Suppressor macrophage treated with lipopolysaccharide for 1 hour (primary cell): ENCODE results near the gene SSR2.
"Not testable (repeated sequence)": the region's sequence is repeated elsewhere in the genome, so short reads cannot be mapped to it uniquely, and the experiment has no call there.

ENCODE experiments used
- DNase-seq, 3 donors: peaks; one replicate each; pipeline ENCODE4 v3.0.0-alpha.2; 2020 to 2022

Gene SSR2

DNA sequence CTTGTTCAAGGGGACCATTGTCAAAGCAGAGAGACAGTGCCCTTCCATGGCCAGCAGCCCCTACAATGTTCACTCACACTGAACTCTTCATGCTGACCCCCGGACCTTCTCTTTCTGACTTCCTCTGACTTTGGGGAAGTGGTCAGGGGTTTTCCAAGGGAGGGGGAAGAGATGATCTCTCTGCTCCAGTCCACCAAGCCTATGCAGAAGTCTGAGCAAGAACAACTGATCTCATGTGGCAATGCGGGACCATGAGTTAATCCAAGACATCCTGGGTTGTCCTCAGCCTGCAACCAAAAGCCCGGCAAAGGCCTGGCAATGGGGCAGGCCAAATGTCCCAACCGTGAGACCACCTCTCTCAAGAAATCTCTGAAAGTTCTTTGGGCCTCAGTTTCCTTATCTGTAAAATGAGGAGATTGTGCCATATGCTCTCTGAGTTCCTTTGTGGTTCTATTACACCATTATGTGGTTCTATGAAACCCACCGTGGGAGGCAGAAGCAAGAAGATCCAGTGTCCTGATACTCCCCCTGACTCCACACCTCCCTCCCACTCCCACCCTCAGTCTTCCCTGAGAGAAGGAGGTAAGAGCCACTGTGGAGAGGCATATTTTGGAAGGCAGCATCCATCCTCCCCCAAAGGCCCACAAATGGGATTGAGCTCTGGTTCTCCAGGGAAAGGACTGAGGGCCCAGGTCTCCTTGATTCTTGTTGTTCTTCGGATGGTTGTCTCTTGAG is 30.6 kb downstream of the SSR2 start:
- peak; percentile 93 to 97 (median 97) for DNase-seq

DNA sequence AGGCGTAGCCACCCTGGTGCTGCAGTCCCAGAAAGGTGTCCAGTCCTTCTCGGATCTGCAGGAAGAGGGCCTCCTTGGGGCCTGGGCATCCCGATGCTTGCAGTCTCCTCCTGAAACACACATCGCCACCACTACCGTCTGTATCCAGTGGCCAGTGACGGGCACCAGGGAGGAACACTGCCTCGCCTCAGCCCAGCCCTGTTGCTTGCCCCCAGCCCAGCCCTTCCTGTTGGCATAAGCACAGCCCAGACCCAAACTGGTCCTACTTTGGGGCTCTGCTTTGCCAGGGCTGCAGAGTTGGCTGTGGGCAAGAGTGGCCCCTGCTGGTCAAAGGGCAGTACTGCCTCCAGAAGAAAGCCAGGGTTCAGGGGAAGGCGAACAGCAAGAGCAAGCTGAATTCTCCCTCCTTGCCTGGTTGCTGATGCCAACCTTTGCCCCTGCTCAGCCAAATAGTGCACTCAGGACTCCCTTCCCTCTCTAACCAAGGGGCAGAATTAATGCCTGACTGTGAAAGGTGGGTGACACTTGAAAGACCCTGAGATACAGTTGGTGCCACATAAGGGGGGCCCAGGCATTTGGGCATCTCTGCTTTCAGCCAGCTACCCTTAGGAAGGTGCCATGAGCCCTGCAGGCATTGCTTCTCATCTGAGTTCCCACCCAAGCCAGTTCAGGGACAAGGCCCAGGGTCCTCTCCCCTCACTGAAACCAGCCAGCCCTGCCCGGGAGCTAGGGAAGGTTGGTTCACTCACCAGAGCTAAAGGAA is 31.3 kb downstream of the SSR2 start:
- DNase-seq, result peak; percentile 81 to 88 (median 85)

DNA sequence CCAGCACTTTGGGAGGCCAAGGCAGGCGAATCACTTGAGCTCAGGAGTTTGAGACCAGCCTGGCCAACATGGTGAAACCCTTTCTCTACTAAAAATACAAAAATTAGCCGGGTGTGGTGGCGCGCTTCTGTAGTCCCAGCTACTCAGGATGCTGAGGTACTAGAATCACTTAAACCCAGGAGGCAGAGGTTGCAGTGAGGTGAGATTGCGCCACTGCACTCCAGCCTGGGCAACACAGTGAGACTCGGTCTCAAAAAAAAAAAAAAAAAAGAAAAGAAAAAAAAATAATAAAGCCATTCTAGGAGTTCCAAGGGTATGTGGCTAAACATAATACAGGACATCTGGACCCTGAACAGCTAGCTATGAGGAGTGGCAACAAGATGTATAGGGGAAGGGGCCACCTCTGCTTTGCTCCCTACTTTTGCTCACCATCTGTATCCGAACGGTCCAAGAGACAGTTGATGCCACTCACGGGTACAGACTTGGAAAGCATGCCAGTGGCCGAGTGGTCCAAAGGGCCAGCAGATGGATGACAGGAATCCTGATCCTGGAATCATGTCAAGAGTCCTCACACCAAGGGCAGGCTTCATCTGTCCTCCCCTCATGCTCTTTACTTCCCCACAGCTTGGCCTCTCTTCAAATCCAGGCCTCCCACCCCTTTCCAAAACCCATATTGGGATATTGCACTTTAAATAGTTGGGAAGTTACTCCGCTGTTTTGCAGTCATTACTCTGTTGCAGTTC is 35.7 kb downstream of the SSR2 start:
- DNase-seq, result not testable (repeated sequence)

DNA sequence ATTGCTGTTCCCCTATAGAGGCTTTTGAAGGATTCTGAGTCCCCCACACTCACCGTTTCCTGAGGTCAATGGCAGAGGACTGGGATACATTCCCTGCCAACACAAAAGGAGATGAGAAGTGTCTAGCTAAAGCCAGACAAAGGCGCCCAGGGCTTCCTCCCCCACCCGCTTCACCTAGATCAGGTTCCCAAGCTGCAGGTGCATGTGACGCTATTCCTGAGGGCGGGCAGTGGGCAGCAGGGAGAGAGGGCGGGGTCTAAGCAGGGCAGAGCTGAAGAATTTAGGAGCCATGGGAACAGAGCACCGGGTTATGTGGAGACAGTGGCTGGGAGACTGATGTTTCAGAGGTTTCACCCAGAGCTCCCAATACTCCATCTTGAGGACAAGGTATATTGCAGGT is 36.4 kb downstream of the SSR2 start:
- DNase-seq, result no peak

DNA sequence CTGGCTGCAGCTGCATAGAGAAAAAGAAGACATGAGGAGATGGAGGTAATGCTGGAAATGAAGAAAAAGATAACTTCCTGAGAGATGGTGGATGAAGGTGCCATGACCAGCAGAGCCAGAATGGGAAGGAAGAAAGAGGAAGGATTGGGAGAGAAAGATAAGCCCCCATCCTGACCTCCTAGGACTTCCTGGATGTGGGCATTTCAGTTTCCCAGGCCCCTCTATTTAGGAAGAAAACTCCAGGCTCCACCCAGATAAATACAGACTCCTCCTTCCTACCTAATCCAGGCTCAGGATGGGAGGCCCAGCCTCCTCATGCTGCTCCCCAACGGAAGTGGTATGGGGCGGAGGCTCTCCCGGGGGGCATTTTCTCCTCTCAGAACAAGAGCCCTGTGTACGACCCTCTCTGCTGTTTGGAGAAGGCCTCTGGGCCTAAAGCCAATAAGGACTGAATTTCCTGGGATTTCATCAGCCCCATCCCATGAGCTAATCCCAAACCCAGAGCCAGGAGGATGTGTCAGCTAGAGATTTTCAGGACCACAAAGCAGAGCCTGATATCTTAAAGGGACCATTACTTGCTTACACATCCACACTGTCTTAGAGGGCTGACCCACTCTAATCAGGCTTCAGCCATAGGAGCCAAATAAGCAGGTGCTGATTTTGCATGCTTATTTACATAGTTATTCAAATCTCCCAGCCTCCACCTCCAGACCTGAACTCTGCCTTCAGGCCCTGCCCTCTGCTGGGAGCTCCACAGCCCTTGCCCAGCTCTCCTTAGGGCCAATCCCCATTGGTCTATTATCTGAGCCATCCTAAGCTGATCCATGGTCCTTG is 37.3 kb downstream of the SSR2 start:
- no peak for DNase-seq

DNA sequence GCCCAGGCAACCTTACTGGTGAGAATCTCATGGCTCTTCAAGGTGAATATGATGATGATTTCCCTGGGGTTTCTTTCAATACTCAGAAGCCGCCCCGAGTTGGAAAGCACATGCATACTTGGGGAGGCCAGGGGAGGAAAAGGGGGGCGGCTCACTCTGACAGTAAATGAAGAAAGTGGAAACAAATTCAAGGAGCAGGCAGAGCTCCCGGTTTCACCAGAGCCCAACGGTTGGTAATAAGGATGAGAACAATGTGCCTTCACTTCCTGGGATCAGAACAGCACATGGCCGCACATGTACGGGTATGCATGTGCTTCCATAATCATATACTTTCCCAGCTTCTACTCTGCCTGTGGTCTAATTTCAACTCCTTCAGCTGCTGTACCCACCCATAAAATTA is 38.6 kb downstream of the SSR2 start:
- DNase-seq, result no peak

DNA sequence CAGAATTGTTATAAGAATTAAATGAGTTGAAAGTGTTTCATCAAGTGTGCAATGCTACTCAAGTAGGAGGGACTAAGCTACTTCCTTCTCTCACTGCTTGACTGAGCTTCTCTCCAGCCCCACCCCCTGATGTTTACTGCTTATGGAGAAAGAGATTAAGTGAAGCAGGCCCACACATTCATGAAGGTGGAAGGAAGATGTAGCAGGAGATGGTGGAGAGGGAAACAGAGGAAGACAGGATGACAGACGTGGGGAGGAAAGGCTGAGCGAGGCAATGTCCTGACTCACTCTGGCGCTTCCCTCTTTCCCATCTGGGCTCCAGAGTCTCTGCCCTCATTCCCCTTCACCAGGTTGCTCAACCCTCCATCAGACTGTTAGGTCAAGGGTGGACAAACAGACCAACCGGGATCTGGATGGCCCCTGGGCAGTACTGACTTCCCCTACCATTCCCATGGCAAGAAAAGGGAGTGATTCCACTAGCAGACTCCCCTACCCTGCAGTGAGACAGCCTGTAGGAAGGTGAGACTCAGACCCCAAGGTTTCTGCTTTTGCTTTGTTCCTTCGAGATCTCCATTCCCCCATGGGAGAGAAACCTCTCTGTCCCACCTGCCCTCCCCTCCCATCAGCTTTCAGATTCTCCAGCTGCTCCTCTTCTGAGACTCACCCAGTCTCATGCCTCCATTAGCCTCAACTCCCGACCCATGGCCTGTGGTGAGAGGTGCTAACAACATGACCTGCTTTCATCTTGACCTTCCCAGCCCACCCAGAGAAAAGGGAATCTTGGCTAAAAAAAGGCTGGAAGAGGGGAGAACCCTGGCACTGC is 39.3 kb downstream of the SSR2 start:
- peak; percentile 75 to 79 (median 75) for DNase-seq

DNA sequence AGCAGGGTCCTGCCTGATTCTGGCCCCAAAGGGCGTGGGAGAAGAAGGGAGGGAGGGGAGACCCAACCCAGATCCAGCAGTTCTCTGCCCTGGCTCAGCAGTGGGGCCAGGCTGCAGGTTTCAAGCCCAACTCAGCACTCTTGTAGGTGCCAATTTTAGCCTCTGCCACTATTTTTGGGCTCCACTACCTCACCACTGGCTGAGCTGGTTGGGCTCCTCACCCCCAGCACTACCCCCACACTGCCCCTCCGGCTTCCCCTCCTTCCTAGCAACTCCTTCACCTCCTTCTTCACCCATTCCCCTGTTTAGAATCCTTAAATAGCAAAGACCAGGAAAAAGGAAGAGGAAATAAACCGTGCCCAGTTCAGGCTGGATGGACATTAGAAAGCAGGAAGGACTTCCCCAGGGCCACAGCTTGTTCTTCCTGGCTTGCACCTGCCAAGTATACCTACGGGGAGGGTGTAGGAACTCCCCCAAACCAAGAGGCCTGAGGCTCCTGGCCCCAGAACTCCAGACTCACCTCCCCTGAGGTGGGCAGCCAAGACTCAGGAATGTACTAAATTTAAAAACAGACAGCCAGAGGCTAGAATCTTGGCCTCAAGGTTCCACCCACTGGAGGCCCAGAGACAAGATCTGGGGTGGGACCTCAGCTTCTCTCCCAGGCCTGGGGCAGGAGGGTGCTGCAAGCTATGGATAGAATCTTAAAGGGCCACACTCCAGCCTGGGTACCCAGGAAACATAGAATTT is 41.0 kb downstream of the SSR2 start:
- DNase-seq, result peak in 1 of 3 donors; percentile 36

DNA sequence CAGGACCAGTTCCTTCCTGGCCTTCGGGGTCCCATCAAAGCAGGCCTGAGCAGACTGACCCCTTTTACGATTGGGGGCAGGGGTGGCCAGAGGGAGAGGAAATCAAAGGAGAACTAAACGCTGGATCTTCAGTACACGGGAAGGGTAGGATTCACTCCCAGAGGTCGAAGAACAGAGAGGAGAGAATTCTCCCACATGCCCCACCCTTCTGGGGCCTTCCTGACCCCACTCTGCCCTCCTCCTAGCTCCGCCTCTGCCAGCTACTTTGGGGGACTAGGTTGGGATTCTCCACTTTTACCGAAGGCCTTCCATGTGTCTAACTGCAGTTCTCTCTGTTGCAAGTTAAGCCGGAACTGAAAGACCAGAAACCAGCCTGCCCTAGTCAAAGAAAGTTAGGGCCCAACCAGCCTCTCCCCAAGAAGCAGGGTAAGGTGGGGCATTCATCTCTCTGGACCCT is 41.8 kb downstream of the SSR2 start:
- DNase-seq, result peak; percentile 92 to 95 (median 92)

DNA sequence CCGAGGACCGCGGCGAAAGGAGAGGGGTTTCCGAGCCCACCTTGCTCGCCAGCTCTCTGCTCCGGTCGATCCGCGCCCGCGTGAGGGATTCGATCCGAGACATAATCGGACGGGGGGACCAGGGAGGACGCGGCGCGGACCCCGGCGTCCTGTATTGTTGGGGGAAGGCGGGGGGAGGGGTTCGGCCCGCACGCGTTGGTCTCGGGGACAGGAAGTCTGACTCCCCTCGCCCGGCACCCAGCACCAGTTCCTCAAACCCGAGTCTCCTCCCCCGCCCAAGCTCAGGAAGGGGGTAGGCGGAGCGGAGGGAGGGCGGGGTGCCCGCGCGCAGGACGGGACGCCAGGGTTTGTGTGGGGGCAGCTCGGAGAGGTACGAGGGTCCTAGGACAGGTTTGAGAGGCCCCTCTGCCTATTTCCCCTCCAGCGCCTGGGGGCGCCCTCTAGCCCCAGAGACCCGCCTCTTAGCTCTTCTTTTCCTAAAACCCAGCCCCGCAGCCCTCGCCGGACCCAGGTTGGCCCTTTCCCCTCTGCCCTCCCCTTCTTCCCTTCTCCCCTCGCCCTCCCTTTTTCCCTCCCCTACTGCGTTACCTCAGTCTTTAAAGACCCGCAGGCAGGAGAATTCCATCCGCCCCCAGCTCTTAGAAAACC is 42.3 kb downstream of the SSR2 start, which contains the start of gene ARHGEF2:
ARHGEF2 (minus strand) TSS at position 223 of the 648 bp plus-strand sequence; CDS start at position 103, 120 bp downstream.
- peak; percentile 90 to 95 (median 91) for DNase-seq

DNA sequence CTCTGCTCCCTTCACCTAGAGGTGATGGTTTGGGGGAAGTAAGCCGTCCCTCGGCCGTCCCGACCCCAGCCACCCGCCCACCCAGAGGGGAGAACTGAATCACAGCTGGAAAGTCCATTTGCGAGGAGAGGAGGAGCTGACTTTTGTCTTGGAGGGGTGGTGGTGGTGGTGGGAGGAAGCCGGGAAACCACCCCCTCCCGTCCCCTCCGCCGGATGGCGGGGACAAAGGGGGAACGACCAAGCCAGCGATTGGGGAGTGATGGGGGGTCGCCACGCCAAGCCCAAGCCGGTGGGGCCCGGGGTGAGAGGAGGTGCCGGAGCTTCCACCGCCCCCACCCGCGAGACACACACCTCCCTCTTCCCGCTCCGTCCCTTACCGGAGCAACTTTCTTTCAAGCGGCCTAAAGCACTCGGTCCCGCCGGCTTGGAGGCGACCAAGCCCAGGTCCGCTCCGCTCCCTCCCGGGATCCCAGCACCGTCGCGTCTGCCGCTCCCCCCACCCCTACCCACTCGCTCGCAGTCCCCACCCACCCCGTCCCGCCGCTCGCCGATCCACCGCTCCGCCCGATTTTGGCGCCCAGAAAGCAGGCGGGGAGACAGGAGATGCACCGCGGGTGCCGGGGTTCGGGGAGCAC is 42.9 kb downstream of the SSR2 start:
- peak; percentile 94 to 95 (median 94) for DNase-seq

DNA sequence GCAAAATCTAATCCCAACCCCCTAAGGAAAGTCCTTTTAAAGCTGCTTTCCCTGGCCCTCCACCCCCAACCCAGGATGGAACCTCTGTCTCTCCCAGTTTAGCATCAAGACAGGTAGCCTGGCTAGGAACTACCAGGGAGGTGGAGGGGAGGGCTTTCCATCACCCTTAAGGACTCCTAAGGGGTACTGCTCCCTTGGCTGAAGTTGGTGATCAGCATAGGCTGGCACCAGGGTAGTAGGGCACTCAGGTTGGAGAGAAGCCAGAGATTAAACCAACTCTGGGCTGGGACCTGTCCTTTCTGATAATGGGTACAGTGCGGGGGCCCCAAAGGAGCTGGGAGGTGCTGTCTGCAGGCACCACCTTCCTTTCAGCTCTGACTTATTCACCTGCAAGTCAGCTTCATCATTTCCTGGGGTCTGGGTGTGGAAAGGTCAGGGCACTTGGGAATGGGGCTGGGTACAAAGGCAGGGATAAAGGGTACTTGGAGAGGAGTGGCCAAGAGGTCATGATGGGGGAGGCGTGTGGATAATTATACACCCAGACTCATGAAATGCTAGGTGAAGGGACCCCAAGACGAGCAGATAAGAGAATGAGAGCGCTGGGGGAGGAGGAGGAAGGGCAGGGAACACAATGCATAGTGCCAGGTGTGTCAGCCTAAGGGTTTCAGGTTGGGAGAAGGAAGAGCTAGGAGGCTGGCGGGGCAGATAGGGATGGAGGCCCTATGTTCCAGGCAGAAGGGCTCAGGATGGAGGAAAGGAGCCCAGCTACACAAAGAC is 43.6 kb downstream of the SSR2 start:
- DNase-seq, result no peak

DNA sequence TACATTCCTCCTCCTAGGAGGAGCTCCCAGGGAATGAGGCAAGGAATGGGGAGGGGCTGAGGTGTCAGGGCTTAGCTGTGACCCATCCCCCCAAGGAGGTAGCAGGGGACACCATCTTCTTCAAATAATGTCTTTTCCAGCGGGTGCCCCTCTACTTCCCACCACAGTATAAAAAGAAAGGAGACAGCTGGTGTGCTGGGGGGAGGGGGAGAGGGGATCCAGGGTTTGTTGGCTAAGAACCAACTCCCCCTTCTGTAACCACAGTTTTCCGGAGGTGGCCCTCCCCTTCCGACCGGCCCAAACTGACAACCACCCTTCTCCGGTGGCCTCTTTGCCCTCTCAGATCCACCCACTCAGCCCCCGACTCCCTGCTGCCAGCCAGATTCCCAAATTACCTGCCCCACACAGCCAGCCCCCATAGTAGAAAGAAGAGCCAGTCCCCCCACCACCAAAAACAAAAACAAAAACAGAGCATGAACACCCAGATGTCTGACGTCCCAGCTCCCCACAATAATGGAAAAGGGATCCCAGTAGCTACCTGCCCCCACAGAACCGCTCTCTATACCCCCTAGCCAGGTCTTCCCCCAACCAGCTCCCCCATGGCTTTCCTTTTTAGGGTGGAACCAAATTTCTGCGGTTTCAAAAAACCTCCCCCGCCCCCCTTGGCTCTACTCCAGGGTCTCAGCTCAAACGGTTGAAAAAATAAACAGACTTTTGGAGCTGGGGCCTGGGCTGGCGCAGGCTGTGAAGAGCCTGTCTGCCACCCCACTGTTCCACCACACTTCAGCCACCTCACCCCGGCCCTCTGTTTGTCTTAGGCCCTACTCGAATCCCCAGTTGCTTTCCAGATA is 44.5 kb downstream of the SSR2 start:
- DNase-seq, result peak in 2 of 3 donors; percentile 39 to 57

DNA sequence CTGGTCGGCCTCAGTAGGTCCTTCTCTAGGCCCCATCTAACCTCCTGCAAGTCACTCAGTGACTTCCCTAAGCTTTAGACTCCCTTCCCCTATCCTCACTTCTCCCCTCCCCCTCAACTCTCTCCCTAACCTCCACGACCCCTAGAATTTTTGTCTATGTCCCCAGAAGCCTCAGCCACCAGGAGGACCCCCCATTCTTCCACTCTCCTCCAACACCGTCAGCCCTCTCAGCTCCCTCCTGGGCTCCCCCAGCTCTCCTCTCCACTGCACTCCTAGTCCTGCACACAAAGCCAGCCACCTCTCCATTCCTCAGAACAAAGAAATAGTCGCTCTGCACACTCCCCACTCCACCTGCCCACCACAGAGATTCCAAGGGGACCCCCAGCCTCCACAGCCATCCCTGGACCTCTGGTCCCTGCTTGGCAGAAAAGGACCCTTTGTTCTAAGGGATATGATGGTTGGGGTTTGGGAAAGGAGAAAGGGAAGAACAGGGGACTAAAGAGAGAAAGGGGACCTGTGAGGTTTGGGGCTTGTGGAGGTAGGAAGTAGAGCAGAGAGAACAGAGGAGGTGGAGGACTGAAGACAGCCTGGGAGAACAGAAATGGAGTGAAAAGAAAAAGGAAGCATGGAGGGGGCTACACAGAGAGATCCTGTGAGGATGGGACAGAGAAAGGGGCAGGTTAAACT is 45.2 kb downstream of the SSR2 start:
- DNase-seq, result no peak

DNA sequence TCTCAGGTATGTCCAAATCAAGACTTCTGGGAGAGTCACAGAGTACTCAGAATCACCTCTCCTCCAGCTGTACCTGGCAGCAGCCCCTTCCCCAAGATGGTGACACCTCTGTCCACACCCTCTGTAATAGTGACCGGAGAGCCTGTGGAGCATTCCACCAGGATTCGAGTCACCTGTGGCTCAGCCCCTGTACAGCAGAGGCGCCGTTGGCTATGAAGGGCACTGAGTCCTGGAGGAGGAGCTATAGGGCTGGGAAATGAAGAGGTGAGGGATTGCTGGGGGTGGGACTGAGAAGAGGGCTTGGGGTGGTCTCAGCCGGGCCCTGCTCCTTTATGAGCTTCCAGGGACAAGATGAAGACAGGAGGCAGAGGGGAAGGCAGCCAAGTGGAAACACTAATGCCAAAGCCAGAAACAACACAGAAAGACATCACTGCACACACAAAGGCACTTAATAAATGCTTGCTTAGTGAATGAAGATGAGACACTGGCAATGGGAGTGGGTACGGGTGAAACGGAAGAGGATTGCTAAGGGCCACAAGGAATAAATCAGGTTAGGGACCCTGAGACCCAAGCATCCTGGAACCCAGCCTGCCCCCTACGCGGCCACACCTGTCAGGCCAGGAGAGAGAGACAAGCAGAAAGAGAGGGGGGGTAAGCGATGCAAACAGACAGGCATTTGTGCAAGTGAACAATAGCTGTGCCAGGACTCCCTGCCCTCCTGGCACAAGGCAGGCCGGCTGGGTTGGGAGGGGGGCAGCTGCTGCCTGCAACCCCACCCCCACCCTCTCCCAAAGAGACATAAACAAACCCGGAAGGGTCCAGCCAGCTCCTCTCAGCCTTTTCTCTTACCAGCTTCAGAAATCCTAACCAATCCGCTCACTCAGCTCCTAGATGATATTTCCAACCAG is 46.3 kb downstream of the SSR2 start:
- DNase-seq, result no peak

DNA sequence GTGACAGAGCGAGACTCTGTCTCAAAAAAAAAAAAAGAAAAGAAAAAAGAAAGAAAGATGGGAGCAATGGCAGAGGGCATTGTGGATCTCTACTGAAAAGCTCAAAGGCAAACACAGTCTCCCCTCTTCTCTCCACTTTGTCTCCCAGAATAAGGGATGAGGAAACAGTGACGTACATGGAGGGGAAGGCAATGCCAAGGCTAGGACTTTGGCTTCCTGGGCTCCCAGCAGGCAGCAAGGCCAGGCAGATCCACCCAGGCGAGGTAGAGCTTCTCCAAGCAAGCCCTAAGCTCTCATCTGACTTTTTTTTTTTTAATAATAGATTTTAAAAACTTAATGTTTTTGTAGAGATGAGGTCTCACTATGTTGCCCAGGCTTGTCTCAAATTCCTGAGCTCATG is 47.0 kb downstream of the SSR2 start:
- no peak for DNase-seq
